ENCODE data around the gene TMEM270. TPM values are rescaled to one million over a fixed set of nuclear protein-coding genes. Genes with fewer than 3 reads are reported as not detected.

The TMEM270 gene
- total and polyA plus RNA-seq, 2 of the 8 experiments (the other 6 are each of a cell fraction or from before 2014, with no cell fraction given) = 0.26 TPM; not detected in 1

- Histone ChIP-seq H3K79me2 (ENCODE audit: control insufficient read depth in 1 of 2, insufficient read depth in 2 of 2, low read length in 2 of 2) (no peaks in the 10 kb centered on the region), H2AK5ac (ENCODE audit: low read depth, low read length) (no peak overlapping the region), H3K9ac (replicated peaks in 1 of 4; ENCODE audit: extremely low read depth in 1 of 4, low read depth in 3 of 4, low read length in 3 of 4) (no peak overlapping the region), H4K20me1 (replicated peaks in 1 of 2; ENCODE audit: control insufficient read depth in 1 of 2, insufficient read depth in 2 of 2, low read length in 2 of 2) (no peaks in the 10 kb centered on the region), H3K14ac (ENCODE audit: insufficient read length) (no peak overlapping the region), H2BK15ac (ENCODE audit: low read length) (no peak overlapping the region), H3K4me1 (replicated peaks in 1 of 4; ENCODE audit: control insufficient read depth in 3 of 4, insufficient read depth in 4 of 4, low read length in 3 of 4) (no peaks in the 10 kb centered on the region), H3K23me2 (ENCODE audit: low read depth, low read length) (no peaks in the 10 kb centered on the region), H3K79me1 (ENCODE audit: low read depth, low read length) (no peaks in the 10 kb centered on the region), H3K23ac (ENCODE audit: insufficient read length) (no peak overlapping the region), H2BK120ac (replicated peaks; ENCODE audit: low read depth, low read length) (no peak overlapping the region), H2BK5ac (ENCODE audit: low read depth, low read length) (no peak overlapping the region), H4K8ac (ENCODE audit: extremely low read depth, insufficient read depth, low read length) (no peak overlapping the region), H2BK12ac (ENCODE audit: low read depth, low read length) (no peak overlapping the region), H3K18ac (ENCODE audit: extremely low read depth, low read length) (no peak overlapping the region), H4K5ac (ENCODE audit: insufficient read length, low read depth, low read length) (no peak overlapping the region), H3K4me2 (ENCODE audit: insufficient read depth in 1 of 2, low read depth in 2 of 2, low read length in 2 of 2) (no peak overlapping the region), H2BK20ac (ENCODE audit: low read length) (no peak overlapping the region), H3K4me3 (ENCODE audit: extremely low read depth in 1 of 4, insufficient read depth in 2 of 4, low read depth in 3 of 4, low read length in 4 of 4) (no peak overlapping the region), H4K91ac (replicated peaks; ENCODE audit: insufficient read length, low read length) (no peak overlapping the region), H2AFZ (ENCODE audit: low read length) (no peak overlapping the region), H3K56ac (replicated peaks; ENCODE audit: insufficient read length, low read depth, low read length) (no peak overlapping the region), H3K27me3 (replicated peaks in 1 of 4; ENCODE audit: control insufficient read depth in 3 of 4, extremely low read depth in 1 of 4, insufficient read depth in 3 of 4, low read length in 3 of 4) (peaks cover 0 to 4% (median 0%) of the 10 kb centered on the region in 4 experiments; a peak in 3 of 7 replicates), H3K4ac (replicated peaks; ENCODE audit: insufficient read length, low read depth, low read length) (no peak overlapping the region), H3K36me3 (ENCODE audit: control insufficient read depth in 2 of 4, insufficient read depth in 4 of 4, low read length in 3 of 4) (no peaks in the 10 kb centered on the region), H3K9me3 (ENCODE audit: insufficient read depth in 2 of 2, low read depth in 1 of 2, low read length in 1 of 2) (no peaks in the 10 kb centered on the region), H3K27ac (ENCODE audit: low read depth, low read length) (no peak overlapping the region)
- CTCF ChIA-PET (ENCODE audit: partially characterized antibody) = interaction anchor here (0.6 to 1.5 kb wide), 3 partner anchors 133 to 521 kb away, joined by 3 to 4 read pairs (median 3); no protein-coding TSS in a partner anchor
- WGBS, 2 experiments (ENCODE audit: extremely low coverage in 1 of 2, insufficient coverage in 1 of 2, insufficient read length in 1 of 2, insufficient replicate concordance in 2 of 2, low coverage in 1 of 2, low lambda C conversion rate in 2 of 2, missing lambda C conversion rate in 1 of 2) = 97% methylated on average over 2 of the region's 2 CpGs; no CpG with 5 or more reads in 1 of the 2 experiments
- no peak for DNase-seq (ENCODE audit: low read depth in 1 of 2, low spot score in 2 of 2)
- POLR2A ChIA-PET (ENCODE audit: partially characterized antibody) = no interaction called here
- no peak for FAIRE-seq
- no peak for TF ChIP-seq POLR2AphosphoS5 (IDR thresholded peaks at IDR 0.05; ENCODE audit: low read depth, low read length)
- no peak for TF ChIP-seq GABPA (IDR thresholded peaks at IDR 0.05; ENCODE audit: borderline replicate concordance, insufficient read depth, low read length)
- no peak for TF ChIP-seq SRF (IDR thresholded peaks at IDR 0.05; ENCODE audit: low read depth, low read length)
- no peak for TF ChIP-seq SIRT6 (IDR thresholded peaks at IDR 0.05; ENCODE audit: low read length)
- no peak for TF ChIP-seq NRF1 (IDR thresholded peaks at IDR 0.05; ENCODE audit: low read depth, low read length)
- no peak for TF ChIP-seq RAD21 (IDR thresholded peaks at IDR 0.05 in 1 of 2, conservative IDR thresholded peaks at IDR 0.05 in 1 of 2; ENCODE audit: low read depth in 2 of 2, low read length in 2 of 2)
- no peak for TF ChIP-seq ATF2 (IDR thresholded peaks at IDR 0.05; ENCODE audit: low read length)
- no peak for TF ChIP-seq SP1 (IDR thresholded peaks at IDR 0.05; ENCODE audit: low read depth, low read length)
- no peak for TF ChIP-seq TAF7 (optimal IDR thresholded peaks at IDR 0.05; ENCODE audit: borderline replicate concordance, low read depth, low read length)
- no peak for TF ChIP-seq RFX5 (IDR thresholded peaks at IDR 0.05; ENCODE audit: borderline replicate concordance, low read depth, low read length)
Observed at GRCh38 chr7:73858807-73859206, 2.2 kb upstream of the TMEM270 start.
